Panc1 (cell line): Measurements from ENCODE around the gene COQ8B. TPM values are rescaled to one million over a fixed set of nuclear protein-coding genes. Genes with fewer than 3 reads are reported as not detected.

Experiments used
- ATAC-seq: fragments of 200-7000 bp; cut with Tn5 transposase; 2 replicates; pipeline ENCODE4 v1.9.1; 2020; ENCODE audit warnings: mild to moderate bottlenecking, moderate library complexity
- BruUV-seq: library from RNA; stranded (reverse); fragments of 400-500 nt; replicated peaks from 2 replicates; lab custom pipeline; 2021; lab: Mats Ljungman, UMichigan
- CTCF ChIA-PET: fragments of 300-600 bp; sonication (Branson Sonifier 250); formaldehyde crosslinking; loops from one replicate; lab custom pipeline; 2022; ENCODE audit warnings: antibody characterized with exemption; lab: Charles Lee
- POLR2A ChIA-PET: fragments of 300-600 bp; sonication (Branson Sonifier 250); formaldehyde crosslinking; loops from one replicate; lab custom pipeline; 2022; ENCODE audit warnings: antibody characterized with exemption; lab: Charles Lee
- DNase-seq: peaks from one replicate; pipeline ENCODE4 v3.0.0-alpha.2; 2010; ENCODE audit warnings: low read depth, low spot score
- H3K27ac ChIP-seq: 2 replicates; pipeline ENCODE4 v1.5.1; 2011; ENCODE audit warnings: mild to moderate bottlenecking, low read length, inconsistent platforms
- H3K27me3 ChIP-seq: fragments of 200-500 bp; sonication (Bioruptor generic); 2 replicates; pipeline ENCODE4 v1.6.0; 2014; ENCODE audit warnings: low read length, inconsistent platforms; ENCODE audit not compliant: control insufficient read depth, insufficient read depth
- H3K36me3 ChIP-seq: fragments of 200-500 bp; sonication (Bioruptor generic); 2 replicates; pipeline ENCODE4 v1.5.1; 2014; ENCODE audit warnings: inconsistent platforms, mild to moderate bottlenecking, low read length, moderate library complexity; ENCODE audit not compliant: control insufficient read depth, insufficient read depth
- H3K4me1 ChIP-seq: 2 replicates; pipeline ENCODE4 v1.5.1; 2011; ENCODE audit warnings: inconsistent platforms, mild to moderate bottlenecking, low read length, moderate library complexity; ENCODE audit not compliant: control insufficient read depth, insufficient read depth
- H3K4me3 ChIP-seq, 2 experiments: 2 replicates each; pipeline ENCODE4 v1.5.1; 2011 to 2012; ENCODE audit warnings: low read depth in 2 of 2, low read length in 2 of 2, mild to moderate bottlenecking in 2 of 2, inconsistent platforms in 1 of 2, moderate library complexity in 1 of 2
- H3K9me3 ChIP-seq: fragments of 200-500 bp; sonication (Bioruptor generic); 2 replicates; pipeline ENCODE4 v1.5.1; 2014; ENCODE audit warnings: low read depth, mild to moderate bottlenecking, inconsistent platforms, low read length, moderate library complexity; ENCODE audit not compliant: control insufficient read depth, insufficient read depth
- CTCF ChIP-seq: fragments of 450-650 bp; IDR thresholded peaks from 2 replicates; pipeline ENCODE4 v1.5.1; 2017; ENCODE audit warnings: mild to moderate bottlenecking
- POLR2AphosphoS5 ChIP-seq: IDR thresholded peaks from 2 replicates; pipeline ENCODE4 v1.6.1; 2012; ENCODE audit warnings: mild to moderate bottlenecking, low read depth, low read length, moderate library complexity
- REST ChIP-seq, 2 experiments: IDR thresholded peaks; 2 replicates each; pipeline ENCODE4 v1.6.1; 2011 to 2012; ENCODE audit warnings: low read depth in 2 of 2, control low read depth in 1 of 2, low read length in 1 of 2, mild to moderate bottlenecking in 1 of 2, moderate library complexity in 1 of 2; ENCODE audit not compliant: insufficient read depth in 1 of 2
- SIN3A ChIP-seq: IDR thresholded peaks from 2 replicates; pipeline ENCODE4 v1.6.1; 2012; ENCODE audit warnings: low read depth, mild to moderate bottlenecking, low read length, moderate library complexity, borderline replicate concordance; ENCODE audit not compliant: insufficient read depth
- TCF7L2 ChIP-seq: IDR thresholded peaks from 2 replicates; pipeline ENCODE4 v1.6.1; 2011; ENCODE audit warnings: mild to moderate bottlenecking, low read depth, low read length, inconsistent platforms
- in situ Hi-C: cut with HindIII; loops from 2 replicates; pipeline ENCODE4 v1.10.0; 2016; ENCODE audit warnings: low sequenced_read_pairs, low pct_unique_long_range_greater_than_20kb
- intact Hi-C: fragments of 100-400 bp; cut with micrococcal nuclease; formaldehyde crosslinking; loops from one replicate; pipeline ENCODE4 v1.10.0; 2022; ENCODE audit not compliant: unreplicated experiment
- total RNA-seq: library from RNA; stranded (reverse); gene quantifications from one replicate; pipeline ENCODE4 v1.2.1, GENCODE V29; 2021; ENCODE audit not compliant: unreplicated experiment

COQ8B gene
- total RNA-seq, 1 experiment from 2014 or later = 15.6 TPM

- in situ Hi-C loops = no loop called here
- intact Hi-C loops = loop anchor here (10.0 kb wide), 1 partner anchor 142 kb away; no protein-coding TSS in a partner anchor
- peak; percentile 91 for ATAC-seq
- CTCF ChIA-PET = interaction anchor here (0.7 to 0.8 kb wide), 3 partner anchors 93 to 340 kb away, joined by 3 to 4 read pairs (median 3); no protein-coding TSS in a partner anchor
- TF ChIP-seq CTCF (peak; percentile 92; the same call in 1 of the 2 replicates), POLR2AphosphoS5 (no peak), REST (IDR thresholded peaks at IDR 0.05; ENCODE audit: insufficient read depth in 1 of 2, low read depth in 2 of 2, low read length in 1 of 2) (no peak), TCF7L2 (no peak), SIN3A (0 out of 2 replicates have a peak, but pooled peaks have one; percentile 56)
- peaks cover 12% of the 10 kb centered on the region for H3K4me1 ChIP-seq
- 0 out of 2 replicates have a peak overlapping the region, but pooled peaks have one; percentile 29 for H3K27ac ChIP-seq
- no peak for DNase-seq
- H3K4me3 ChIP-seq = peak overlapping the region; percentile 58 to 61
- BruUV-seq = no TSS peak
- no peaks in the 10 kb centered on the region for H3K9me3 ChIP-seq
- POLR2A ChIA-PET = interaction anchor here (0.8 kb wide), 1 partner anchor 159 kb away, joined by 4 read pairs; no protein-coding TSS in a partner anchor
- no peaks in the 10 kb centered on the region for H3K36me3 ChIP-seq
- no peaks in the 10 kb centered on the region for H3K27me3 ChIP-seq
These were observed 53.6 kb downstream of the COQ8B start for GRCh38 chr19:40662925-40663694.

- DNase-seq = no peak
- CTCF ChIA-PET = no interaction called here
- H3K27me3 ChIP-seq = no peaks in the 10 kb centered on the region
- H3K36me3 ChIP-seq = no peaks in the 10 kb centered on the region
- H3K9me3 ChIP-seq = no peaks in the 10 kb centered on the region
- no peak overlapping the region for H3K4me3 ChIP-seq
- no peak overlapping the region for H3K27ac ChIP-seq
- POLR2A ChIA-PET = interaction anchor here (0.5 kb wide), 1 partner anchor 14 kb away, joined by 3 read pairs; no protein-coding TSS in a partner anchor
- intact Hi-C loops = loop anchor here (10.0 kb wide), 1 partner anchor 143 kb away; no protein-coding TSS in a partner anchor
- TF ChIP-seq TCF7L2 (no peak), POLR2AphosphoS5 (no peak), REST (IDR thresholded peaks at IDR 0.05; ENCODE audit: insufficient read depth in 1 of 2, low read depth in 2 of 2, low read length in 1 of 2) (no peak), SIN3A (no peak), CTCF (no peak)
- peaks cover 8% of the 10 kb centered on the region for H3K4me1 ChIP-seq
- BruUV-seq = no TSS peak
- no peak for ATAC-seq
- in situ Hi-C loops = no loop called here
These were observed 55.1 kb downstream of the COQ8B start for GRCh38 chr19:40661616-40662015.
